A549 (cell line): Measurements from ENCODE around the gene SLC9A3.

Experiments
- CEBPB ChIP-seq, 2 experiments: fragments of >200 bp in 1 of 2; sonication (Bioruptor Twin) in 1 of 2; formaldehyde crosslinking in 1 of 2; IDR thresholded peaks; 2 replicates each; pipeline ENCODE4 v1.6.1; 2012 to 2016
- CTCF ChIP-seq: fragments of >200 bp; sonication (Bioruptor Twin); formaldehyde crosslinking; IDR thresholded peaks from 3 replicates; pipeline ENCODE4 v1.5.1; 2016
- ELK1 ChIP-seq: fragments of 150-350 bp; IDR thresholded peaks from 2 replicates; pipeline ENCODE4 v1.6.1; 2014; ENCODE audit warnings: low read depth, mild to moderate bottlenecking, low read length
- HDAC2 ChIP-seq: fragments of 200-600 bp; sonication (generic); IDR thresholded peaks from 2 replicates; pipeline ENCODE4 v1.6.1; 2016
- NR3C1 ChIP-seq: fragments of >200 bp; sonication (Bioruptor Twin); formaldehyde crosslinking; IDR thresholded peaks from 3 replicates; pipeline ENCODE4 v1.6.1; 2017

GRCh38 chr5:452978-453710 lies 71.1 kb downstream of the SLC9A3 start:
- no peak for TF ChIP-seq CTCF
- TF ChIP-seq HDAC2 = no peak
- no peak for TF ChIP-seq ELK1
- TF ChIP-seq NR3C1 = no peak
- TF ChIP-seq CEBPB (IDR thresholded peaks at IDR 0.05) = no peak
